Glutamatergic neuron (in vitro differentiated cells): ENCODE results near the gene MBNL1. TPM values are rescaled to one million over a fixed set of nuclear protein-coding genes. Genes with fewer than 3 reads are reported as not detected.
"Not testable (repeated sequence)": the region's sequence is repeated elsewhere in the genome, so short reads cannot be mapped to it uniquely, and the experiment has no call there.

ENCODE experiments used
- DNase-seq: peaks from one replicate; pipeline ENCODE4 v3.0.0; 2022
- H3K27ac Mint-ChIP-seq: one replicate; pipeline ENCODE4 v1.8.0; 2020; ENCODE audit warnings: mild to moderate bottlenecking, mixed read lengths, inconsistent platforms; ENCODE audit not compliant: unreplicated experiment
- H3K27me3 Mint-ChIP-seq: one replicate; pipeline ENCODE4 v1.8.0; 2020; ENCODE audit warnings: mild to moderate bottlenecking, moderate library complexity, mixed read lengths, inconsistent platforms; ENCODE audit not compliant: unreplicated experiment
- H3K36me3 Mint-ChIP-seq: one replicate; pipeline ENCODE4 v1.8.0; 2020; ENCODE audit warnings: mild to moderate bottlenecking, mixed read lengths, inconsistent platforms; ENCODE audit not compliant: unreplicated experiment
- H3K4me1 Mint-ChIP-seq: one replicate; pipeline ENCODE4 v1.8.0; 2020; ENCODE audit warnings: mild to moderate bottlenecking, low read depth, mixed read lengths, inconsistent platforms; ENCODE audit not compliant: unreplicated experiment
- H3K4me3 Mint-ChIP-seq: one replicate; pipeline ENCODE4 v1.8.0; 2020; ENCODE audit warnings: mild to moderate bottlenecking, mixed read lengths, inconsistent platforms; ENCODE audit not compliant: unreplicated experiment
- H3K9me3 Mint-ChIP-seq: one replicate; pipeline ENCODE4 v1.8.0; 2020; ENCODE audit warnings: mild to moderate bottlenecking, moderate library complexity, mixed read lengths, inconsistent platforms; ENCODE audit not compliant: unreplicated experiment
- total RNA-seq: library from RNA; stranded (reverse); fragmentation: NEBNext Ultra II Directional; extraction: Animal tissue kit (Norgen Biotek cat#: 25700); gene quantifications from one replicate; pipeline ENCODE4 v1.2.1, GENCODE V29; 2021; ENCODE audit not compliant: unreplicated experiment
- TF ChIP-seq, protein P1 (sequence below): fragments of 200-600 bp; sonication (generic); IDR thresholded peaks from one replicate; pipeline ENCODE4 v1.5.0; 2021; ENCODE audit not compliant: partially characterized antibody, unreplicated experiment

MBNL1 gene
- total RNA-seq, 1 donor from 2014 or later, result 36.6 TPM

DNA sequence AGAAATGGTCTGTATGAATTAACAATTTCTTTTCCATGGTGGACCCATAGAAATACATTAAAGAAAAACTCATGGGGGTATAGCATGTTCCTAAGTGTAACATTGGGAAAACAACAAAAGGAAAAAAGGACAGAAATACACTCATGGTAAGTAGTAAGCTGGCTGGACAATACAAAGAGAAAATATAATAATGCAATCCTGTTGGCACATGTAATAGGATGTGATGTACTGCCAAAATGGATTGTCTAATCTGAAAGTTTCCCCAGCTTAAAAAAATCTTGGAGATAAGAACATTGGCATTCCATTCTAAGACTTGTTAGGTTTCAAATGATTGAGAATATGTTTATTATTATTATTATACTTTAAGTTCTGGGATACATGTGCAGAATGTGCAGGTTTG lies 128.1 kb downstream of the MBNL1 start:
- no peak for DNase-seq
- H3K9me3 Mint-ChIP-seq, result no peaks in the 10 kb centered on the region
- peaks cover 19% of the 10 kb centered on the region for H3K4me1 Mint-ChIP-seq
- no peak overlapping the region for H3K4me3 Mint-ChIP-seq
- H3K27me3 Mint-ChIP-seq, result peaks cover 4% of the 10 kb centered on the region
- no peaks in the 10 kb centered on the region for H3K36me3 Mint-ChIP-seq
- TF ChIP-seq, protein P1, sequence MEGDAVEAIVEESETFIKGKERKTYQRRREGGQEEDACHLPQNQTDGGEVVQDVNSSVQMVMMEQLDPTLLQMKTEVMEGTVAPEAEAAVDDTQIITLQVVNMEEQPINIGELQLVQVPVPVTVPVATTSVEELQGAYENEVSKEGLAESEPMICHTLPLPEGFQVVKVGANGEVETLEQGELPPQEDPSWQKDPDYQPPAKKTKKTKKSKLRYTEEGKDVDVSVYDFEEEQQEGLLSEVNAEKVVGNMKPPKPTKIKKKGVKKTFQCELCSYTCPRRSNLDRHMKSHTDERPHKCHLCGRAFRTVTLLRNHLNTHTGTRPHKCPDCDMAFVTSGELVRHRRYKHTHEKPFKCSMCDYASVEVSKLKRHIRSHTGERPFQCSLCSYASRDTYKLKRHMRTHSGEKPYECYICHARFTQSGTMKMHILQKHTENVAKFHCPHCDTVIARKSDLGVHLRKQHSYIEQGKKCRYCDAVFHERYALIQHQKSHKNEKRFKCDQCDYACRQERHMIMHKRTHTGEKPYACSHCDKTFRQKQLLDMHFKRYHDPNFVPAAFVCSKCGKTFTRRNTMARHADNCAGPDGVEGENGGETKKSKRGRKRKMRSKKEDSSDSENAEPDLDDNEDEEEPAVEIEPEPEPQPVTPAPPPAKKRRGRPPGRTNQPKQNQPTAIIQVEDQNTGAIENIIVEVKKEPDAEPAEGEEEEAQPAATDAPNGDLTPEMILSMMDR, result no peak
- H3K27ac Mint-ChIP-seq, result no peak overlapping the region

DNA sequence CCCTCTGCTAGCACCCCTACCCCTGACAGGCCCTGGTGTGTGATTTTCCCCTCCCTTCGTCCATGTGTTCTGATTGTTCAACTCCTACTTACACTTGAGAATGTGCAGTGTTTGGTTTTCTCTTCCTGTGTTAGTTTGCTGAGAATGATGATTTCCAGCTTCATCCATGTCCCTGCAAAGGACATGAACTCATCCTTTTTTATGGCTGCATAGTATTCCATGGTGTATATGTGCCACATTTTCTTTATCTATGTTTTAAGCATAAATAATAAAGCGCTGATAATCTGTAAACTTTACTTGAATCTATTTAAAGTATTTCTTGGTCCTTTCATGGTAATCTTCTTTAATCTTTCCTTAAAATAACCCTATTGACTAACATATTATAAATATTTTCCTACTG lies 128.6 kb downstream of the MBNL1 start:
- DNase-seq, H3K4me3 Mint-ChIP-seq: not testable (repeated sequence)

DNA sequence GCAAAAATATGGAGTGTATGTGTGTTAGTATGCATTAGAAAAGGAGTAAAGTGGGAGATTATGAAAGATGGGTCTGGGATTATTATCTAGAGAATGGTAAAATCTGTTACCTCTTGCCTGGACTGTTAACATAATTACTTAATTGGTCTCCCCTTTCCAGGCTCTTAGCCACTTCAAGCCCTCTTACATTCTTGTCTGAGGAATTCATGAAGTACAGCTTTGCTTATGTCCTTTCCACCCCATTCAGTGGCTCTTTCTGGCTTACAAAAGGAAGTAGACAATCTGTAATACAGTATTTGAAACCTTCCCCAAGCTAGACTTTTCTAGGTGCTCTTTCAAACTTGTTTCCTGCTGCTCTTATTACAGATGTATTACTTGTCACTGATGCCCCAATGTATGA lies 129.8 kb downstream of the MBNL1 start:
- H3K9me3 Mint-ChIP-seq, result no peaks in the 10 kb centered on the region
- no peaks in the 10 kb centered on the region for H3K36me3 Mint-ChIP-seq
- H3K27me3 Mint-ChIP-seq, result peaks cover 4% of the 10 kb centered on the region
- DNase-seq, result no peak
- TF ChIP-seq, protein P1, result no peak
- H3K4me3 Mint-ChIP-seq, result no peak overlapping the region
- no peak overlapping the region for H3K27ac Mint-ChIP-seq
- H3K4me1 Mint-ChIP-seq, result peaks cover 24% of the 10 kb centered on the region

More for the DNA sequence above, 128.6 kb downstream of the MBNL1 start:
- peak overlapping the region; percentile 43 for H3K27ac Mint-ChIP-seq
- peaks cover 21% of the 10 kb centered on the region for H3K4me1 Mint-ChIP-seq
- H3K36me3 Mint-ChIP-seq, H3K27me3 Mint-ChIP-seq, H3K9me3 Mint-ChIP-seq: not testable (repeated sequence)

DNA sequence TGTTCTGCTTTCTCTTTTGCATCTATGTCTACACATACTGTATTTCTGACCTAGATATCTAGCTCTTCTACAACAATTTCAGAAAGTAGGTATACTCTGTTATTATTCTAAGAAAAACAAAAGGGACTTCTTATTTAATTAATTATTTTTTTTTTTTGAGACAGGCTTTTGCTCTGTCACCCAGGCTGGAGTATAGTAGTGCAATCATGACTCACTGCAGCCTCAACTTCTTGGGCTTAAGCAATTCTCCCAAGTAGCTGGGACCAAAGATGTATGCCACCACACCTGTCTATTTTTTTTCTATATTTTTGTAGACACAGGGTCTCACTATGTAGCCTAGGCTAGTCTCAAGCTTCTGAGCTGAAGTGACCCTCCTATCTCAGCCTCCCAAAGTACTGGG lies 130.6 kb downstream of the MBNL1 start:
- Mint-ChIP-seq H3K4me1 (peaks cover 32% of the 10 kb centered on the region), H3K4me3 (no peak overlapping the region), H3K27me3 (peaks cover 4% of the 10 kb centered on the region), H3K36me3 (no peaks in the 10 kb centered on the region), H3K9me3 (no peaks in the 10 kb centered on the region), H3K27ac (no peak overlapping the region)
- no peak for DNase-seq
- TF ChIP-seq, protein P1, result no peak

DNA sequence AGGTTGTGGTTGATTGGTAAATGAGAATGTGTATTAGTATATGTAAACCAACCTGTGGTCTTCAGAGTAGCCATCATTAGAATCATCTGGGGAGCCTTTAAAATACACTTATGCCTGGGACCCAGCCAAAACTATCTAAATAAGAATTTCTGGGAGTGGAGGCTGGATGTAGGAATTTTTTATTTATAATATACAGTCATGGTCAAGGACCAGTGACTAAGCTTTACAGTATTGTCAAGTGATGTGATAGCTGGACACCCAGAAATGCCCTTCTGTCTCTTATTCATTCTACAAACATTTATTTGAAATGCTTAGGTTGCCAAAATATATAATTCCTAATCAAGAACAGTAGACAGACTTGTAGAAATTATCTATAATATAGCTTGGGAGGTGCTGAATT lies 132.2 kb downstream of the MBNL1 start:
- Mint-ChIP-seq H3K36me3 (no peaks in the 10 kb centered on the region), H3K4me3 (no peak overlapping the region), H3K27ac (no peak overlapping the region), H3K4me1 (peaks cover 33% of the 10 kb centered on the region), H3K27me3 (no peaks in the 10 kb centered on the region), H3K9me3 (no peaks in the 10 kb centered on the region)
- TF ChIP-seq, protein P1, result no peak
- DNase-seq, result no peak
